Panc1 (cell line): ENCODE data around the gene RPS6KL1. TPM values are rescaled to one million over a fixed set of nuclear protein-coding genes. Genes with fewer than 3 reads are reported as not detected.

Experiments
- ATAC-seq: fragments of 200-7000 bp; cut with Tn5 transposase; 2 replicates; pipeline ENCODE4 v1.9.1; 2020; ENCODE audit warnings: mild to moderate bottlenecking, moderate library complexity
- BruUV-seq: library from RNA; stranded (reverse); fragments of 400-500 nt; replicated peaks from 2 replicates; lab custom pipeline; 2021; lab: Mats Ljungman, UMichigan
- CTCF ChIA-PET: fragments of 300-600 bp; sonication (Branson Sonifier 250); formaldehyde crosslinking; loops from one replicate; lab custom pipeline; 2022; ENCODE audit warnings: antibody characterized with exemption; lab: Charles Lee
- POLR2A ChIA-PET: fragments of 300-600 bp; sonication (Branson Sonifier 250); formaldehyde crosslinking; loops from one replicate; lab custom pipeline; 2022; ENCODE audit warnings: antibody characterized with exemption; lab: Charles Lee
- DNase-seq: peaks from one replicate; pipeline ENCODE4 v3.0.0-alpha.2; 2010; ENCODE audit warnings: low read depth, low spot score
- H3K27ac ChIP-seq: 2 replicates; pipeline ENCODE4 v1.5.1; 2011; ENCODE audit warnings: mild to moderate bottlenecking, low read length, inconsistent platforms
- H3K27me3 ChIP-seq: fragments of 200-500 bp; sonication (Bioruptor generic); 2 replicates; pipeline ENCODE4 v1.6.0; 2014; ENCODE audit warnings: low read length, inconsistent platforms; ENCODE audit not compliant: control insufficient read depth, insufficient read depth
- H3K36me3 ChIP-seq: fragments of 200-500 bp; sonication (Bioruptor generic); 2 replicates; pipeline ENCODE4 v1.5.1; 2014; ENCODE audit warnings: inconsistent platforms, mild to moderate bottlenecking, low read length, moderate library complexity; ENCODE audit not compliant: control insufficient read depth, insufficient read depth
- H3K4me1 ChIP-seq: 2 replicates; pipeline ENCODE4 v1.5.1; 2011; ENCODE audit warnings: inconsistent platforms, mild to moderate bottlenecking, low read length, moderate library complexity; ENCODE audit not compliant: control insufficient read depth, insufficient read depth
- H3K4me3 ChIP-seq, 2 experiments: 2 replicates each; pipeline ENCODE4 v1.5.1; 2011 to 2012; ENCODE audit warnings: low read depth in 2 of 2, low read length in 2 of 2, mild to moderate bottlenecking in 2 of 2, inconsistent platforms in 1 of 2, moderate library complexity in 1 of 2
- H3K9me3 ChIP-seq: fragments of 200-500 bp; sonication (Bioruptor generic); 2 replicates; pipeline ENCODE4 v1.5.1; 2014; ENCODE audit warnings: low read depth, mild to moderate bottlenecking, inconsistent platforms, low read length, moderate library complexity; ENCODE audit not compliant: control insufficient read depth, insufficient read depth
- CTCF ChIP-seq: fragments of 450-650 bp; IDR thresholded peaks from 2 replicates; pipeline ENCODE4 v1.5.1; 2017; ENCODE audit warnings: mild to moderate bottlenecking
- POLR2AphosphoS5 ChIP-seq: IDR thresholded peaks from 2 replicates; pipeline ENCODE4 v1.6.1; 2012; ENCODE audit warnings: mild to moderate bottlenecking, low read depth, low read length, moderate library complexity
- REST ChIP-seq, 2 experiments: IDR thresholded peaks; 2 replicates each; pipeline ENCODE4 v1.6.1; 2011 to 2012; ENCODE audit warnings: low read depth in 2 of 2, control low read depth in 1 of 2, low read length in 1 of 2, mild to moderate bottlenecking in 1 of 2, moderate library complexity in 1 of 2; ENCODE audit not compliant: insufficient read depth in 1 of 2
- SIN3A ChIP-seq: IDR thresholded peaks from 2 replicates; pipeline ENCODE4 v1.6.1; 2012; ENCODE audit warnings: low read depth, mild to moderate bottlenecking, low read length, moderate library complexity, borderline replicate concordance; ENCODE audit not compliant: insufficient read depth
- TCF7L2 ChIP-seq: IDR thresholded peaks from 2 replicates; pipeline ENCODE4 v1.6.1; 2011; ENCODE audit warnings: mild to moderate bottlenecking, low read depth, low read length, inconsistent platforms
- in situ Hi-C: cut with HindIII; loops from 2 replicates; pipeline ENCODE4 v1.10.0; 2016; ENCODE audit warnings: low sequenced_read_pairs, low pct_unique_long_range_greater_than_20kb
- intact Hi-C: fragments of 100-400 bp; cut with micrococcal nuclease; formaldehyde crosslinking; loops from one replicate; pipeline ENCODE4 v1.10.0; 2022; ENCODE audit not compliant: unreplicated experiment
- total RNA-seq: library from RNA; stranded (reverse); gene quantifications from one replicate; pipeline ENCODE4 v1.2.1, GENCODE V29; 2021; ENCODE audit not compliant: unreplicated experiment

RPS6KL1 gene
- total RNA-seq, 1 experiment from 2014 or later: 14.9 TPM

DNA sequence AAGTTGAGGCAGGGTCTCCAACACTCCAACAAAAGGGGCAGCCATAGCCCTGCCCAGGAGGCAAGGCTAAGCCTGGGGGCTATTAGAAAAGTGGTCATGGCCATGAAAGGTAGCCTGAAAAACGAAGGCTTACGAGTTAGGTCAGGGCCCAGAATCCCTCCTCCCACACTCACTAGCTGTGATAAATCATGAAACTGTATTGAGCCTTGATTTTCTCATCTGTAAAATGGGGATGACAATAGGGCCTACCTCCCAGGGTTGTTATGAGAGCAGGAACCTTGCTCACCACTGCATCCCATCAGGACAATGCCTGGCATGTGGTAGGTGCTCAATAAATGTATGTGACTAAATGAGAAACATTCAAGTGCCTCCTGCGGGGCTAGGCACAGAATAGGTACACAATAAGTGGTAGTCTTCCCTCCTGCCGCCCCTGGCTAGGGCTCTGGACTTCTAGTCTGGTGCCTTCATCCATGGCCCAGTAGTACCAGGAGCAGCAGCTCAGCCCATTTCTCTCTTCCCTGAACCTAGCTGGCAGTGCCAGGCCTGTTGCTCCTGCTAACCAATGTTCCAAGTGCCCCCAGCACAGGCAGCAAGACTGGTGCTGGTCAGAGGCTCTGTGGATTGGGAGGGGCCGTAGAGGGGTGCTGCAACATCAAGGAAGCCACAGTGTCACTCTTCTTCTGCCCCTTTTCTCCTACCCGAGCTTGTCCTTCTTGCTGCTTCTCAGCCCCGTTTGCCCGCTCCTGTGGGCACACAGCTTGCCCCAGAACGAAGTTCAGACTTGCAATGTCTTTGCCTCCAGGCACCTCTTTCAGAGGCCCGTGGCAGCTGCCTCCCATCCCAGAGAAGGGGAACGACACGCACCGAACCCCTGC, 24.5 kb upstream of the RPS6KL1 start:
- intact Hi-C loops (loop anchor here (10.0 kb wide), 2 partner anchors 57 to 137 kb away; partner anchors contain the start of gene EIF2B2), in situ Hi-C loops (no loop called here)

More for the DNA sequence above, 24.5 kb upstream of the RPS6KL1 start:
- H3K36me3 ChIP-seq: no peaks in the 10 kb centered on the region; the same call in 1 of the 2 replicates
- no peaks in the 10 kb centered on the region for H3K9me3 ChIP-seq
- ATAC-seq (no peak), DNase-seq (no peak)
- peaks cover 8% of the 10 kb centered on the region; the same call in 1 of the 2 replicates for H3K4me1 ChIP-seq
- CTCF ChIA-PET: interaction anchor here (0.7 kb wide), 1 partner anchor 283 kb away, joined by 3 read pairs; no protein-coding TSS in a partner anchor
- POLR2A ChIA-PET: no interaction called here
- no peaks in the 10 kb centered on the region for H3K27me3 ChIP-seq
- H3K4me3 ChIP-seq: no peak overlapping the region
- BruUV-seq: no TSS peak
- no peak overlapping the region for H3K27ac ChIP-seq
- TF ChIP-seq TCF7L2: no peak
- no peak for TF ChIP-seq REST (IDR thresholded peaks at IDR 0.05; ENCODE audit: insufficient read depth in 1 of 2, low read depth in 2 of 2, low read length in 1 of 2)
- no peak for TF ChIP-seq SIN3A
- no peak for TF ChIP-seq CTCF
- TF ChIP-seq POLR2AphosphoS5: no peak
